SK-N-SH (cell line): ENCODE results near the gene CHDH.

Experiments used
- GABPA ChIP-seq: IDR thresholded peaks from 2 replicates; pipeline ENCODE4 v1.4.0; 2012; ENCODE audit warnings: low read depth, mild to moderate bottlenecking
- POLR2AphosphoS5 ChIP-seq: IDR thresholded peaks from 2 replicates; pipeline ENCODE4 v1.6.1; 2012; ENCODE audit warnings: low read depth, low read length
- SMC3 ChIP-seq: IDR thresholded peaks from 2 replicates; pipeline ENCODE4 v1.6.1; 2012; ENCODE audit warnings: low read depth, low read length, improper control_type of control experiment
- TF ChIP-seq, protein P1 (sequence below): fragments of 200-600 bp; sonication (generic); IDR thresholded peaks from 2 replicates; pipeline ENCODE4 v1.6.1; 2017; ENCODE audit warnings: antibody characterized with exemption, mild to moderate bottlenecking, moderate library complexity

DNA sequence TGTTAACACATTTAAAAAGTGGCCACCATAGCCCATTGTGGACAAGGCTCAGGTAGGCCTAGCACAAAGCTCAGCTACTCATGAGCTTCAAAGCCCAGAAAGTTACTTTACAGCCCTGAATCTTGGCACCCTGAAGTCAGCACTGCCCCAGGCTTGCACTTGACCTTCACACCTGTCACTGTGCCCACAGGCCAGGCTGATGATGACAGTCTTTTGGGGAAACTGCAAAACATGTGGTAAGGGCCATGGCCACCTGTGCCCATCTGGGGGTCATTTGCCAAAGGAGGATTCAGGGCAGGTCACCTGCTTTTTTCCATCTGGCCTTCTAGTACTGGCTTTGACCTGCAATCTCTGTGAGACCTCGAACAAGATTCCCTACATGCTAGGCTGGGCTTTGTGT, 11.0 kb downstream of the CHDH start:
- TF ChIP-seq GABPA (no peak), POLR2AphosphoS5 (no peak), SMC3 (no peak)
- TF ChIP-seq, protein P1, sequence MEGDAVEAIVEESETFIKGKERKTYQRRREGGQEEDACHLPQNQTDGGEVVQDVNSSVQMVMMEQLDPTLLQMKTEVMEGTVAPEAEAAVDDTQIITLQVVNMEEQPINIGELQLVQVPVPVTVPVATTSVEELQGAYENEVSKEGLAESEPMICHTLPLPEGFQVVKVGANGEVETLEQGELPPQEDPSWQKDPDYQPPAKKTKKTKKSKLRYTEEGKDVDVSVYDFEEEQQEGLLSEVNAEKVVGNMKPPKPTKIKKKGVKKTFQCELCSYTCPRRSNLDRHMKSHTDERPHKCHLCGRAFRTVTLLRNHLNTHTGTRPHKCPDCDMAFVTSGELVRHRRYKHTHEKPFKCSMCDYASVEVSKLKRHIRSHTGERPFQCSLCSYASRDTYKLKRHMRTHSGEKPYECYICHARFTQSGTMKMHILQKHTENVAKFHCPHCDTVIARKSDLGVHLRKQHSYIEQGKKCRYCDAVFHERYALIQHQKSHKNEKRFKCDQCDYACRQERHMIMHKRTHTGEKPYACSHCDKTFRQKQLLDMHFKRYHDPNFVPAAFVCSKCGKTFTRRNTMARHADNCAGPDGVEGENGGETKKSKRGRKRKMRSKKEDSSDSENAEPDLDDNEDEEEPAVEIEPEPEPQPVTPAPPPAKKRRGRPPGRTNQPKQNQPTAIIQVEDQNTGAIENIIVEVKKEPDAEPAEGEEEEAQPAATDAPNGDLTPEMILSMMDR, result no peak
